Activated CD8-positive, alpha-beta memory T cell treated with anti-CD3 and anti-CD28 coated beads, Interleukin-2, amount 50 U/mL, for 1 hour (primary cell): ENCODE measurements around the gene NSRP1.
"Not testable (repeated sequence)": the region's sequence is repeated elsewhere in the genome, so short reads cannot be mapped to it uniquely, and the experiment has no call there.

ENCODE experiments used
- DNase-seq: peaks from one replicate; pipeline ENCODE4 v3.0.0-alpha.2; 2020; ENCODE audit errors: extremely low read depth

Gene NSRP1

GRCh38 chr17:30222721-30223175, 106.1 kb downstream of the NSRP1 start:
- DNase-seq, result no peak

GRCh38 chr17:30224419-30224960, 107.9 kb downstream of the NSRP1 start:
- no peak for DNase-seq

- DNase-seq, result no peak
These were observed 108.5 kb downstream of the NSRP1 start for GRCh38 chr17:30225112-30225511.

GRCh38 chr17:30225919-30226553, 109.4 kb downstream of the NSRP1 start:
- DNase-seq, result no peak

GRCh38 chr17:30226878-30227277, 110.3 kb downstream of the NSRP1 start:
- no peak for DNase-seq

GRCh38 chr17:30228011-30228410, 111.4 kb downstream of the NSRP1 start:
- DNase-seq, result no peak

- no peak for DNase-seq
These were observed 112.4 kb downstream of the NSRP1 start for GRCh38 chr17:30229012-30229411.

- not testable (repeated sequence) for DNase-seq
These were observed 113.4 kb downstream of the NSRP1 start for GRCh38 chr17:30230009-30230408.

- no peak for DNase-seq
These were observed 114.0 kb downstream of the NSRP1 start for GRCh38 chr17:30230596-30231125.

GRCh38 chr17:30232015-30232823, 115.6 kb downstream of the NSRP1 start:
- no peak for DNase-seq

GRCh38 chr17:30232824-30233427, 116.3 kb downstream of the NSRP1 start:
- no peak for DNase-seq

GRCh38 chr17:30234296-30234695, 117.7 kb downstream of the NSRP1 start:
- no peak for DNase-seq

- DNase-seq, result no peak
These were observed 118.3 kb downstream of the NSRP1 start for GRCh38 chr17:30234964-30235363.

GRCh38 chr17:30235386-30236296, 119.0 kb downstream of the NSRP1 start, which contains the start of gene SLC6A4:
TSS of gene SLC6A4 (minus strand) at chr17:30235697. CDS start at chr17:30221958, 13,739 bp downstream.
- no peak for DNase-seq
